ENCODE measurements around the gene HES5. TPM values are rescaled to one million over a fixed set of nuclear protein-coding genes. Genes with fewer than 3 reads are reported as not detected.

HES5 gene
- total and polyA plus RNA-seq, 5 donors from 2014 or later = not detected

DNA sequence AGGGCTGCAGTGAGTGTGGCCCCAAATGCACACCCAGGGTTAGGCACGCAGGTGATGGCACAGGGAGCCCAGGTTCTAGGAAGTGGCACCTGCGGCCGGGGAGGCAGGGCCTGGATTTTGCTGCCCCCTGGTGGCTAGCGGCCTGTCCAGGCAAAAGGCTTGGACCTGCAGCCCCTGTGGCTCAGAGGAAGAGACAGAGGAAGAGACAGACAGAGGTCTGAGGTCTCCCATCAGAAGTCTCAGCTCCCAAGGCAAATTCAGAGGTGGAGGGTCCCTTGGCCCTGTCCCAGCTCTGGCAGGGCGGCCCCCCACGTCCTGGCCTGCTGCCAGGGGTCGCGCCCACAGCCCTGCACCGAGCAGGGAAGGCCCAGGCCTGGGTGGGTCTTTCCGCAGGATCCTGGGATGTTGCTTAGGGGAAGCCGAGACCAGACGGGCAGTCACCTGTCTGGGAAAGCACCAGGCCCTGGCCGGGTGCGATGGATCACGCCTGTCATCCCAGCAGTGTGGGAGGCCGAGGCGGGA, 18.1 kb upstream of the HES5 start:
- Histone ChIP-seq H3K9me3 (ENCODE audit: control insufficient read depth in 2 of 2, low read length in 2 of 2) (no peaks in the 10 kb centered on the region), H3K4me3 (ENCODE audit: low read depth, low read length) (peak overlapping the region; percentile 55), H3K4me1 (ENCODE audit: control insufficient read depth, insufficient read depth, low read length, poor library complexity, severe bottlenecking) (peaks cover 45% of the 10 kb centered on the region), H3K27me3 (ENCODE audit: control insufficient read depth, insufficient read depth, low read length) (no peaks in the 10 kb centered on the region), H3K27ac (ENCODE audit: insufficient read depth, low read length, poor library complexity, severe bottlenecking) (peak overlapping the region; percentile 97), H3K36me3 (ENCODE audit: control insufficient read depth, insufficient read depth, low read length) (no peaks in the 10 kb centered on the region)
- Mint-ChIP-seq H3K4me1 (peaks cover 0 to 30% (median 7%) of the 10 kb centered on the region in 4 donors), H3K27ac (peak overlapping the region; percentile 96 to 98 (median 98)), H3K9me3 (no peaks in the 10 kb centered on the region), H3K27me3 (peaks cover 9% of the 10 kb centered on the region), H3K36me3 (no peaks in the 10 kb centered on the region), H3K4me3 (peak overlapping the region; percentile 94 to 99 (median 95))
- peak; percentile 69 to 91 (median 79) for DNase-seq
- ATAC-seq (ENCODE audit: low read depth in 2 of 2) = peak; percentile 10 to 23

DNA sequence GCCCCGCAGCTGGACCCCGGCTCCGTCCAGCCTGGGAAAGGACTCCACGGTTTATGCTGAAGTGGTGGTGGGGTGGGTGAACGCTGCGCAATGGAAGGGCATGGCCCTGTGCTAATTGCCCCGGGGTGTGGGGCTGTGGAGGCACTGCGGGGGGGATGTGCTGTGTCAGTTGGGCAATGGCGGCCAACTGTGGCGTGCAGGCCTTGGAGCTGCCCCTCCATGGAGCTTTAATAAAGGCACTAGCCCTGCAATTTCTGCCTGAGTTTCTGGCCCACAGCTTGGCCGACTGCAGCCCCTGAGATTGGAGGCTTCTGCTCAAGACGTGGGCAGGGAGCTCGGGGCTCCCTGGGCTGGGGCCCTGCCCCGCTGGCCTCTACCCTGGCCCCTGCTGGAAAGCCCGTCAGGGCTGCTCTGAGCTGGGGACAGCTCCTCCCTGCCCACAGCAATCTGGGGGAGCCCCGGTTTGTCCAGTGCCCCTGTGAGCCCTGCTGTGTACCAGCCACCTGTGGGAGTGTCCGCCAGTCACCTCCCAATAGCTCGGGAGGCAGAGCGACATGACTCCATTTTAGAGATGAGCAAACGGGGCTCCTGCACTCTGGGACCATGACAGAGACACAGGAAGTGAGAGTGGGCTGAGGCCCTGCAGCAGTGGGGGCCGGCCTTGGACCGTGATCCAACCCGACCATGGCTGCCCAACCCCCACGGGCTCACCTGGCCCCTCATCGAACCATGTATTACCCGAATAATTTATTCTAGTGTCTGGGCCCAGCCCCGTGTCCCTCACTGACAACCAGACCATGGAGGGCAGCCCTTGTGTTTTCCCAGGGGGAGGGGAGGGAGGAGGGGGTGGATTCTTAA, 17.4 kb upstream of the HES5 start:
- Mint-ChIP-seq H3K27me3 (peaks cover 12% of the 10 kb centered on the region), H3K9me3 (no peaks in the 10 kb centered on the region), H3K4me1 (peaks cover 0 to 30% (median 7%) of the 10 kb centered on the region in 4 donors), H3K4me3 (peak overlapping the region; percentile 94 to 99 (median 95)), H3K27ac (peak overlapping the region; percentile 83 to 98 (median 96)), H3K36me3 (no peaks in the 10 kb centered on the region)
- H3K4me3 ChIP-seq (ENCODE audit: low read depth, low read length) = peak overlapping the region; percentile 55
- peak overlapping the region; percentile 97 for H3K27ac ChIP-seq (ENCODE audit: insufficient read depth, low read length, poor library complexity, severe bottlenecking)
- peak; percentile 29 to 74 (median 57) for DNase-seq
- ATAC-seq (ENCODE audit: low read depth in 2 of 2) = peak; percentile 2 to 6
- H3K4me1 ChIP-seq (ENCODE audit: control insufficient read depth, insufficient read depth, low read length, poor library complexity, severe bottlenecking) = peaks cover 45% of the 10 kb centered on the region
- H3K27me3 ChIP-seq (ENCODE audit: control insufficient read depth, insufficient read depth, low read length) = no peaks in the 10 kb centered on the region
- H3K9me3 ChIP-seq (ENCODE audit: control insufficient read depth in 2 of 2, low read length in 2 of 2) = no peaks in the 10 kb centered on the region
- no peaks in the 10 kb centered on the region for H3K36me3 ChIP-seq (ENCODE audit: control insufficient read depth, insufficient read depth, low read length)

DNA sequence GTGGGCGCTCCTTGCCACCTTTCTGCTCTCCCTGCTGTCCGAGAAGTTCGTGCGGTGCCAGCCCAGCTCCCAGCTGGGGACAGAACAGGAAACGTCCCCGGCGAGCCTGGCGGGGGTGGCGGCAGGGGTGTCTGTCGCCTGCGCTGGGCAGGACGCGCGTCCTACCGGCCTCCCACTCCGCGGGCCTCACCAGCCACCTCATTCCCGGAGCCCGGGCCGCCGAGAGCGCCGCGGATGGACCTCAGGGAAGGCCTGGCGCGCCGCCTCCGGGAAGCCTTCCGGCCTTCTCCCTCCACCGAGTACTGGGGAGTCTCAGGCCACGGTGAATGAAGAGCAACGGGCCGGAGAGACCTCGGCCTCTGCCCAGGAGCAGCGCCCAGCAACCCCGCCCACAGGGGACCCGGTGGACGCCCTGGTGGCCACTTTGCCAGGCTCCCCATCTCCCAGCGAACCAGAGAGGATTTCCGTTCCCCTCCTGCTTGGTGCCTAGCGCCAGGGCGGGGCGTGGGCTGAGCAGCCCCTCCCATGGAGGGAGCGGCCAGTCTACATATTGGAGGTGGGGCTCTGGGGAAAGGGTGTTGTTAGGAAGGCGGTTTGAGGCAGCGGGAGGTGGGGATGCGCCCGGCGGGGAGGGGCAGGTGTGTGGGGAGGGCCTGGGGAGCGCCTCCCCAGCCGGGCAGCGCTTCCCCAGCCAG, 16.6 kb upstream of the HES5 start:
- Histone ChIP-seq H3K27me3 (ENCODE audit: control insufficient read depth, insufficient read depth, low read length) (no peaks in the 10 kb centered on the region), H3K9me3 (ENCODE audit: control insufficient read depth in 2 of 2, low read length in 2 of 2) (no peaks in the 10 kb centered on the region), H3K4me1 (ENCODE audit: control insufficient read depth, insufficient read depth, low read length, poor library complexity, severe bottlenecking) (peaks cover 45% of the 10 kb centered on the region), H3K36me3 (ENCODE audit: control insufficient read depth, insufficient read depth, low read length) (no peaks in the 10 kb centered on the region), H3K27ac (ENCODE audit: insufficient read depth, low read length, poor library complexity, severe bottlenecking) (peak overlapping the region; percentile 97), H3K4me3 (ENCODE audit: low read depth, low read length) (peak overlapping the region; percentile 55)
- H3K4me1 Mint-ChIP-seq = peaks cover 0 to 33% (median 8%) of the 10 kb centered on the region in 4 donors
- H3K4me3 Mint-ChIP-seq = peak overlapping the region; percentile 94 to 99 (median 95)
- H3K27me3 Mint-ChIP-seq = peaks cover 13% of the 10 kb centered on the region
- H3K27ac Mint-ChIP-seq = peak overlapping the region; percentile 95 to 98 (median 96)
- peak; percentile 23 to 46 for ATAC-seq (ENCODE audit: low read depth in 2 of 2)
- no peaks in the 10 kb centered on the region for H3K9me3 Mint-ChIP-seq
- DNase-seq = peak; percentile 83 to 96 (median 85)
- no peaks in the 10 kb centered on the region for H3K36me3 Mint-ChIP-seq

DNA sequence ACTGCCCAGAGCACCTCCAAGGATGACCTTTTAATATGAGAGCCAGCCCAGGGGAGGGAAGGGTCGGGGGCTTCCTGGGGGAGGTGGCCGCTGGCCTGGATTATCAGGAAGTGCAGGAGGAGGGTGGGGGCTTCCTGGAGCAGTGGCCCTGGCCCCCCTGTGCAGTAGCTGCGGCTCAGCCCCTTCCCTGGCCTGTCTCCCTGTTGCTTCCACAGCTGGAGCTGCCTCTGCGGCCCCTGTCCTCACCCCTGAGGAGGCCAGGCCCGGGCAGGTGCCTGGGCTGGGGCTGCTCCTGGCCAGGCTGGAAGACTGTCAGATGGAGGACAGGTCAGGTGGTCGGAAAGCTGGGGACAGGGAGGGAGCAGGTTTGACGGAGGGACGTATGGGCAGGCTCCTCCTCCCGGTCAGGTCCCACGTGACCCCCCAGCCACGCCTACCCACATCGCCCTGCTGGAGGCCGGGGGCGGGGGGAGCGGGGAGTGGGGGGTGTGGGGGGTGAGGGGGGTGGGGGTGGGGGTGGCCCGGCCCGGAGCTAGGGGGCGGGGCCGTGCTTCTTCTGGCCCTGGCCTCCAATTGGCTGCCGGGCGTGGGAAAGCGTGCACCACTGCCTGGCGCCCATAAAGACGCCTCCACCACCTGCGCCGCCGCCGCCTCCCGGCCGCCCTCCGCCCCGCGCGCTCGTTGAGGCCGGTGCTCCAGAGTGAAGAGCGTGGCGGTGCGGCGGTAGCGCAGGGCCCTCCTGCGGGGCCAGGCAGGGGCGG, 15.9 kb upstream of the HES5 start:
- ATAC-seq (ENCODE audit: low read depth in 2 of 2) (peak; percentile 54 to 55), DNase-seq (peak; percentile 85 to 94 (median 90))
- no peak overlapping the region for H3K4me3 ChIP-seq (ENCODE audit: low read depth, low read length)
- no peaks in the 10 kb centered on the region for H3K36me3 ChIP-seq (ENCODE audit: control insufficient read depth, insufficient read depth, low read length)
- no peaks in the 10 kb centered on the region for H3K36me3 Mint-ChIP-seq
- H3K9me3 ChIP-seq (ENCODE audit: control insufficient read depth in 2 of 2, low read length in 2 of 2) = no peaks in the 10 kb centered on the region
- no peaks in the 10 kb centered on the region for H3K9me3 Mint-ChIP-seq
- peaks cover 49% of the 10 kb centered on the region for H3K4me1 ChIP-seq (ENCODE audit: control insufficient read depth, insufficient read depth, low read length, poor library complexity, severe bottlenecking)
- peak overlapping the region in 1 of 3 donors; percentile 98 for H3K27ac Mint-ChIP-seq
- no peaks in the 10 kb centered on the region for H3K27me3 ChIP-seq (ENCODE audit: control insufficient read depth, insufficient read depth, low read length)
- peaks cover 13% of the 10 kb centered on the region for H3K27me3 Mint-ChIP-seq
- H3K27ac ChIP-seq (ENCODE audit: insufficient read depth, low read length, poor library complexity, severe bottlenecking) = peak overlapping the region; percentile 97
- H3K4me1 Mint-ChIP-seq = peaks cover 0 to 36% (median 10%) of the 10 kb centered on the region in 4 donors
- peak overlapping the region; percentile 94 to 99 (median 95) for H3K4me3 Mint-ChIP-seq

DNA sequence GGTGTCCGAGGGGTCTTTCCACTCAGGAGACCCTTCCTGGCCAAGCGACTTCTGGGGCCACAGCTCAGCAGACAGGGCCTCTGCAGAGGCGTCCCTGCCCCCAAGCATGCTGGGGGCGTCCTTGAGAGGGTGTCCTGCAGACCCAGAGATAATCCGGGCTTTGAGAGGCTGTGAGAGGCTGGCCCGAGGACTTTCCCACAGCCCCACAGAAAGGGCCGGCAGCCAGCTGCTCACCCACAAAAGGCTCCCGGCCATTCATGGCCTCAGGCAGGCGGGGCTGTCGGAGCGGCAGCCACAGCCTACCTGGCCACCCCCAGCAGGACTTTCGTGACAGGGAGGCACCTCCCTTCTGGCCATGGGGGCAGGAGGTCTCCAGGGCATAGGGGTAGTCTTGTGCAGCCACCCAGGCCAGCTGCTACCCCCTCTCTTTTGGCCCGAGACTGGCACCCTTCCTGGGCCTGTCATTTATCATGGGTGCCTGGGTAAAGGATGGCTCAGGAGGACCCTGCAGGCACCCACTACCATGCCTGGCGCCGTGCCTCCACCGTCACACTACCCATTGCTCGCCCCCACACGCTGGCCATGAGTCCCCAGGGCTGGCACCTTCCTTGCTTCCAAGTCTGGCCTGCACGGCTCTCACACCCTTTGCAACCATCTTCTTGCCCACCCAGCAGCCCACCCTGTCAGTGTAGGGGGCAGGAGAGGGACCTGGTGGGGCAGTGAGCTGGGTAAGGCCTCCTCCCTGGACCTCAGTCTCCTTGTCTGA, 15.0 kb upstream of the HES5 start:
- ATAC-seq (ENCODE audit: low read depth in 2 of 2) (no peak), DNase-seq (no peak)
- Histone ChIP-seq H3K4me3 (ENCODE audit: low read depth, low read length) (no peak overlapping the region), H3K4me1 (ENCODE audit: control insufficient read depth, insufficient read depth, low read length, poor library complexity, severe bottlenecking) (peaks cover 52% of the 10 kb centered on the region), H3K27me3 (ENCODE audit: control insufficient read depth, insufficient read depth, low read length) (no peaks in the 10 kb centered on the region), H3K27ac (ENCODE audit: insufficient read depth, low read length, poor library complexity, severe bottlenecking) (peak overlapping the region; percentile 74), H3K9me3 (ENCODE audit: control insufficient read depth in 2 of 2, low read length in 2 of 2) (no peaks in the 10 kb centered on the region), H3K36me3 (ENCODE audit: control insufficient read depth, insufficient read depth, low read length) (no peaks in the 10 kb centered on the region)
- Mint-ChIP-seq H3K27me3 (peaks cover 13% of the 10 kb centered on the region), H3K27ac (no peak overlapping the region), H3K4me3 (peak overlapping the region; percentile 35 to 82 (median 48)), H3K9me3 (no peaks in the 10 kb centered on the region), H3K36me3 (no peaks in the 10 kb centered on the region), H3K4me1 (peaks cover 0 to 34% (median 10%) of the 10 kb centered on the region in 4 donors)

DNA sequence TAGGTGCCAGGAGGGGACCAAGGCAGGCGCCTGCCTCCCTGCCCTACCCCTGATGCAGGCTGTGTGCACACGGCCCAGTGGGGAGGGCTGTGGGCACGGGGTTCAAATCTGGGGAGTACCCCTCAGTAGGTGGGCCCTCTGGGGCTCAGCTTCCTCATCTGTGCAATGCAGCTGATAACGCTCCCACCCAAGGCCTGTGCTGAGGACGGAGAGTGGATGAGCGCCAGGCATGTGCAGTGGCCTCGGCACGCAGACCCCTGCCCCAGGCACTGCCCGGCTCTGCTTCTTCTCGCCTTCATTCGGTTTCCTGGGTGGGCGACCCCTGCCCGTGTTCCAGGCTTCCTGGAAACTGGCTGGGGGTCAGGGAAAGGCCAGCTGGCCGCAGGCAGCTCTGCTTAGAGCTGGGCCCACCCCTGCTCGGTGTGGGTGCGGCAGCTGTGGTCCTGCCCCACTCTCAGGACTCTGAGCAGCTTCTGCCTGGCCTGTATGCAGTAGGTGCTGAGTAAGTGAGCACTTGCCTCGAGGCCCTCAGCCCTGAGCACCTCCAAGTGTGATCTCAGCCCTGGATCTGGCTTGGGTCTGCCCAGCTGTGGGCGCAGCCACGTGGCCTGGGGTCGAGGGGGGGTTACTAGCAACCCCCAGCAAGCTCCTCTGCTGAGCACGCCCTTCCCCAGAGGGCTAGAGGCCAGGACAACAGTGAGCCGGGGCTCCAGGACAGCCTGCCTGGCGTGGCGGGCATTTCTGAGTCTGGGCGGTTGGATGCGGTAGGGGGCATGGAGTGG, 14.2 kb upstream of the HES5 start:
- Mint-ChIP-seq H3K4me3 (no peak overlapping the region), H3K9me3 (no peaks in the 10 kb centered on the region), H3K27ac (peak overlapping the region in 1 of 3 donors; percentile 20), H3K4me1 (peaks cover 0 to 29% (median 10%) of the 10 kb centered on the region in 4 donors), H3K36me3 (no peaks in the 10 kb centered on the region), H3K27me3 (peaks cover 11% of the 10 kb centered on the region)
- Histone ChIP-seq H3K27ac (ENCODE audit: insufficient read depth, low read length, poor library complexity, severe bottlenecking) (no peak overlapping the region), H3K4me1 (ENCODE audit: control insufficient read depth, insufficient read depth, low read length, poor library complexity, severe bottlenecking) (peaks cover 45% of the 10 kb centered on the region), H3K4me3 (ENCODE audit: low read depth, low read length) (no peak overlapping the region), H3K27me3 (ENCODE audit: control insufficient read depth, insufficient read depth, low read length) (no peaks in the 10 kb centered on the region), H3K9me3 (ENCODE audit: control insufficient read depth in 2 of 2, low read length in 2 of 2) (no peaks in the 10 kb centered on the region), H3K36me3 (ENCODE audit: control insufficient read depth, insufficient read depth, low read length) (no peaks in the 10 kb centered on the region)
- DNase-seq (no peak), ATAC-seq (ENCODE audit: low read depth in 2 of 2) (no peak)

All from CD4-positive, CD25-positive, alpha-beta regulatory T cell (primary cell).